NCI-H748 treated with DMSO at 0.1 percent for 48 hours (cell line): ENCODE data around the gene SLFN5.
A peak's percentile ranks its signal among the peaks of the same experiment; 100 is the strongest.
"Not testable (repeated sequence)": the region's sequence is repeated elsewhere in the genome, so short reads cannot be mapped to it uniquely, and the experiment has no call there.

Source experiments
- DNase-seq: peaks from one replicate; lab custom pipeline; 2025; lab: John Stamatoyannopoulos, UW

Gene SLFN5

DNA sequence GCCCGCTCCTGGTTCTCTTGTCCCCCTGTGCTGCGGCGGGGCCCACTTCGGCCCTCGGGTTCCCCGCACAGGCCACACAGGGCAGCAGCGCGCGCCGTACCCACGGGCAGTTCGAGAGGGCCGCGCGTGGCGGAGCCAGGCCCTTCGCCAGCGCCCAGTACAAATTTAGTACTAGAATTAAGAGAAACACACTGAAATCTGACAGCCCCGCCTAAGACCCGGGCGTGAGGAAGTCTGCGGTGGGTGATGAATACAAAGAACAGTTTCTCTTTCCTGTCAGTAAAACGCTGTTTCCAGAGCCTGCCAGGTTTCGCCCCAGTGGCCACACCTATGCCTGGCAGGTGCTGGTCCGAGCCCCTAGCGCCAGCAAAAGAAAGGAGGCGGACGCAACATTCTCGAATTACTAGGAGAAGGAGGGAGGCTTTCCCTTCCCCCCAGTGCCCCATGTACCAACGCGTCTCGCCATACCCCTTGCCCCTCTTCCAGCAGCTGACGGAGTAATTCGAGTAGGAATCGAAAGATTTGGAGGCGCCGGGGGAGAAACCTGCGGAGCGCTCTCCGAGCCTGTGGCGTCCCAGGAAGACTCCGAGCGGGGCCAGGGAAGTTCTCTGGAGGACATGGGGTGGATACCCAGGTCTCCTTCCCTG lies 591 bp upstream of the SLFN5 start:
- peak; percentile 63 for DNase-seq

DNA sequence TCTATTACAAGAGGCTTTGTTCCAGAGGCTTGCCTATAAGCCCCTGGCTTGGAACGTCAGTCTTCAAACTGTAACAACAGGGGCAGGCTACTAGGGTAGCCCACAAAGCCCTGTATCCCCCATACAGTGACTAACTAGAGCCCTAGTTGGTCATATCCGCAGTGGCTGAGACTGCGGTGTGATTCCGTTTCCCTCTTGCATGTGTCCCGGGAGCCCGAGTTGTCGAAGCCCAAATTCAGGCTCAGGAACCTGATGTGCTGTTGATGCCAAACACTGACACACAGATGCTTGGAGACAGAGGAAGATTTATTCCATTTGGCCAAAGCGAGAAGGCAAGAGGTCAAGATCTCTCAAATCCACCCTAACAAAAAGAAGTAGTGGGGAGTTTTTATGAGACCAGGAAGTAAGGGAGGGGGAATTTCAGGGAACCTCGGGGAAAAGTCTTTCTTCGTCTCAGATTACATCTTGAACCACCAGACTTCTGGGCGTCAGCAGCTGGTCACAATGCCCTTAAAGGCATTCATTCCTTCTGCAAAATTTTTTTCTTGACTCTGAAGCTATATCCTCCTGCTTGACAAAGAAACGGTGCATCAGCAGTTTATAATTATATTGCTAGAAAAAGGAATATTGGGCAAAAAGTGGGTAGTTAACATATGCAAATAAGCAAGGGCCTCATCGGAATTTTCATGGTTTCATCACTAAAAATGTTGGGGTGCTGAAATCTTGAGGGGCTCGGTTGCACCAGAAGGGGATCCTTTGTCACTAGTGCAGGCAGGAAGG lies 879 bp downstream of the SLFN5 start:
- no peak for DNase-seq

GRCh38 chr17:35244341-35245195 lies 1.7 kb downstream of the SLFN5 start:
- no peak for DNase-seq

- no peak for DNase-seq
Measured at GRCh38 chr17:35245196-35245486, 2.3 kb downstream of the SLFN5 start.

- no peak for DNase-seq
Measured at GRCh38 chr17:35252651-35253050, 9.8 kb downstream of the SLFN5 start.

DNA sequence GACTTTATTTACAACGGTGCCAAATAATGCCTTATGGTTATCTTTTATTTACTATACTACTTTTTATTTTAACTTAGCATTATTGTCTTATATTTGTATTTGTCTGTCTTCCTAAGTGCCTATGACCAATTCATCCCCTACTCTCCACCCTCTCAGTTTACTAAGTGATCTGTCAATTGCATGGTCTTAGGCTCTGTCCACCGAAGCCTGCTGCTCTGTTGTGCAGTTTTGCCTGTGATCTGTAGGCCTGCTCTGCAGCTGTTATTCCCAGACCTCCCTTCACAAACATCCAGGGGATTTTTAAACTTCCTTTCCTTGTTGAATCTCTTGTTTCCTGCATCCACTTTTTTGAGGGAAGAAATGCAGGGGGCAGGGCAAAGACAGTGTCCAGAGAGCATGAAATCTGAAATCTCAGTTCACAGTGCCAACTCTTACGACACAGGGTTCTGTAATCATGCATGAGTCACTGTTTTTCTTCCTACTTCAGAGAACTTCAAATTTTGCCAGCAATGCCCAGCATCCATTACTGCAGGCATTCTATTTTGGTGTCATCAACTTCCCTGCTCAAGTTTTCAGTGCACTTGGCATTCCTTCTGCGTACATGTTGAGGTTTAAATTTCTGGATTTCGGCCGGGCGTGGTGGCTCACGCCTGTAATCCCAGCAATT lies 11.4 kb downstream of the SLFN5 start:
- no peak for DNase-seq

GRCh38 chr17:35255316-35255715 lies 12.4 kb downstream of the SLFN5 start:
- DNase-seq, result no peak

- no peak for DNase-seq
Measured at GRCh38 chr17:35256629-35257028, 13.8 kb downstream of the SLFN5 start.

DNA sequence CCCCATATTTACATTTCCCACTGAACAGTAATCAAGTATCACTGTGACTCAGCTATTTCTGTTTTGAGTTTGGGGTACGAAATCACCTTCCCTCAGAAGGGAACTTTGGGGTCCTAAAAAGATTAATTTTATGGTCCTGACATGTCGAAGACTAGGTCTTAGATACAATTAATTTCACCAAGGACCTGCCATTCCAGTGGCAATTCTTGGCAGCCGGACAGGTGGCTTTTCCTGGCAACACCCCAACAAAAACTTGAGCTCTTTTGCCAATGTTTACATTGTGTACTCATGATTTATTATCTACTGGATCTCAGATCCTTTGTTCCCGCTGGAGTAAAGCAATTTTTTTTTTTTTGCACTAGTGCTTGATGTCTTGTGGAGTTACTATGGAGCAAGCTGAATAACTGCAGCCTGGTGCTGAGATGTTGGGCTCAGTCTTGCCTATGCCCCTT lies 14.4 kb downstream of the SLFN5 start:
- DNase-seq, result peak; percentile 61

GRCh38 chr17:35259001-35259400 lies 16.1 kb downstream of the SLFN5 start:
- no peak for DNase-seq

GRCh38 chr17:35265071-35265470 lies 22.2 kb downstream of the SLFN5 start:
- DNase-seq, result no peak

DNA sequence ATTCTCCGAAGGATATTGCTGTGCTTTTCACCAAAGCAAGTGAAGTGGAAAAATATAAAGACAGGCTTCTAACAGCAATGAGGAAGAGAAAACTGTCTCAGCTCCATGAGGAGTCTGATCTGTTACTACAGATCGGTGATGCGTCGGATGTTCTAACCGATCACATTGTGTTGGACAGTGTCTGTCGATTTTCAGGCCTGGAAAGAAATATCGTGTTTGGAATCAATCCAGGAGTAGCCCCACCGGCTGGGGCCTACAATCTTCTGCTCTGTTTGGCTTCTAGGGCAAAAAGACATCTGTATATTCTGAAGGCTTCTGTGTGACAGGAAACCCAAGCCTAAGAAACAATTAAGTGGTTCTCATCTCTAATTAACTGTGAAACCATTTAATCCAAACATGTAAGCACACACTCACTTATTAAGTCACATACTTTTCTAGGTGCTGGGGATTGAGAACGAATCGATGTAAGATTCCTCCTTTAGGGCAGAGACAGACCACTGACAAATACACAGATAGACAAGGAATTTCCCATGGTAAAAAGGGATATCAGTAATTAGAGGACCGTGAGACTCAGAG lies 22.8 kb downstream of the SLFN5 start:
- DNase-seq, result no peak

DNA sequence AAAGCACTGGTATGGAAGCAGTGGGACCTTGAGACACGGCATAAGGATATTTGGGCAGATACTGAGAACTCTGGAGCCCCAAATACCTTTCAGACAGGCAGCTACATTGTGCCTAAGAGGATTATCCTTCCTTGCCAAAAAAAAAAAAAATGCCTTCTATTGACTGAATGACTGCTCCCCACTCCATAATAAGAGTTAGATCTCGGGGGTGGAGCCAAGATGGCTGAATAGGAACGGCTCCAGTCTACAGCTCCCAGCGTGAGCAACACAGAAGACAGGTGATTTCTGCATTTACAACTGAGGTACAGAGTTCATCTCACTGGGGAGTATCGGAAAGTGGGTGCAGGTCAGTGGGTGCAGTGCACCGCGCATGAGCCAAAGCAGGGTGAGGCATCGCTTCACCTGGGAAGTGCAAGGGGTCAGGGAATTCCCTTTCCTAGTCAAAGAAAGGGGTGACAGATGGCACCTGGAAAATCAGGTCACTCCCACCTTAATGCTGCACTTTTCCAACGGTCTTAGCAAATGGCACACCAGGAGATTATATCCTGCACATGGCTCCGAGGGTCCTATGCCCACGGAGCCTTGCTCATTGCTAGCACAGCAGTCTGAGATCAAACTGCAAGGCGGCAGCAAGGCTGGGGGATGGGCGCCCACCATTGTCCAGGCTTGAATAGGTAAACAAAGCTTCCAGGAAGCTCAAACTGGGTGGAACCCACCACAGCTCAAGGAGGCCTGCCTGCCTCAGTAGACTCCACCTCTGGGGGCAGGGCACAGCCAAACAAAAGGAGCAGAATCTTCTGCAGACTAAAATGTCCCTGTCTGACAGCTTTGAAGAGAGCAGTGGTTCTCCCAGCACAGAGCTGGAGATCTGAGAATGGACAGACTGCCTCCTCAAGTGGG lies 31.5 kb downstream of the SLFN5 start:
- DNase-seq, result not testable (repeated sequence)

- DNase-seq, result not testable (repeated sequence)
Measured at GRCh38 chr17:35278454-35278853, 35.6 kb downstream of the SLFN5 start.

DNA sequence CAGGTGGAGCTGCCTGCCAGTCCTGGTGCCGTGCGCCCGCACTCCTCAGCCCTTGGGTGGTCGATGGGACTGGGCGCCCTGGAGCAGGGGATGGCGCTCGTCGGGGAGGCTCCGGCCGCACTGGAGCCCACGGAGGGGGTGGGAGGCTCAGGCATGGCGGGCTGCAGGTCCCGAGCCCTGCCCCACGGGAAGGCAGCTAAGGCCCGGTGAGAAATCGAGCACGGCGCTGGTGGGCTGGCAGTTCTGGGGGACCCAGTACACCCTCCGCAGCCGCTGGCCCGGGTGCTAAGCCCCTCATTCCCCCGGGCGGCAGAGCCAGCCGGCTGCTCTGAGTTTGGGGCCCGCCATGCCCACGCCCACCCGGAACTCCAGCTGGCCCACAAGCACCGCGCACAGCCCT lies 36.0 kb downstream of the SLFN5 start:
- DNase-seq, result not testable (repeated sequence)

DNA sequence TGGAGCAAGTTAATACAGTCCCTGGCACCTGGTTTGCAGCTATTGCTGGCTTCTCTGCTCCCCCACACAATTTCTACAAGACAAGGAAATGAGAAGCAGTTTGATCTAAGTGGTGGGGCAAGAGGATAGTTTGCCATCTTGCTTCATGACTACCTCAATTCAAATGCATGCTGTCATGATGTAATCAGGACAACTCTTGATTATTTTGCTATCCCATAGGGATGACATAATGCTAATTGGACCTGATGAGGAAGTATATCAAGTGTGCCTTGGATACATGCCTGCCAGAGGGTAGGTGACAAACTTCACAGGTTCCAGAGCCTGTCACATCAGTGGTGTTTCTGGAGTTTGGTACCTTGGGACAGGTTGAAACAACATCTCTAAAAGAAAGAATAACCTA lies 40.9 kb downstream of the SLFN5 start:
- DNase-seq, result no peak

GRCh38 chr17:35284955-35285354 lies 42.1 kb downstream of the SLFN5 start:
- no peak for DNase-seq

DNA sequence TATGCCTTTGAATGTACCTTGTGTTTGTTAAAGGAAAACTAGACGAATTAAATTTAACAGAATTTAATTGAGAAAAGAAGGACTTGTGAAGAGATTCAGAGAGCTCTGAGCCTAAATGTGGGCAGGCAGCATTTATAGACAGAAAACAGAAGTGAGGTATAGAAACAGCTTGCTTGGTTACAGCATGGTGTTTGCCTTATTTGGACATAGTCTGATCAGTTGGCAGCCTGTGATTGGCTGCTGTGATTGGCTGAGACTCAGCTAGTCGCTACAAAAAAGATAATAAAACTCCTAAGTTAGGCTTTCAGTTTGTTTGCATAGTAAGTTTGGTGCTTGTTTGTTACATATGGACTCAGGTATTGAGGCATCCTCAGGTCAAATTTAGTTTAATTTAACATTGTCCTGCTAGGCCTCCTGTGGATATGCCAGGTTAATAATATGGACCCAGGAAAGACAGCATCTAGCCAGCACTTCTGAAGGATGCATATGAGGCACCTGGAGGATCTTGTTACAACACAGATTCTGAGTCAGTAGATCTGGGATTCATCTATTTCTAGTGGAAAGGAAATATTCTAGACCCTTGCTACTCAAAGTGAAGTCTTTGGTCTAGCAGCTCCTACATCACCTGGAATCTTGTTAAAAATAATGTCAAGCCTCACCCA lies 43.4 kb downstream of the SLFN5 start:
- no peak for DNase-seq

DNA sequence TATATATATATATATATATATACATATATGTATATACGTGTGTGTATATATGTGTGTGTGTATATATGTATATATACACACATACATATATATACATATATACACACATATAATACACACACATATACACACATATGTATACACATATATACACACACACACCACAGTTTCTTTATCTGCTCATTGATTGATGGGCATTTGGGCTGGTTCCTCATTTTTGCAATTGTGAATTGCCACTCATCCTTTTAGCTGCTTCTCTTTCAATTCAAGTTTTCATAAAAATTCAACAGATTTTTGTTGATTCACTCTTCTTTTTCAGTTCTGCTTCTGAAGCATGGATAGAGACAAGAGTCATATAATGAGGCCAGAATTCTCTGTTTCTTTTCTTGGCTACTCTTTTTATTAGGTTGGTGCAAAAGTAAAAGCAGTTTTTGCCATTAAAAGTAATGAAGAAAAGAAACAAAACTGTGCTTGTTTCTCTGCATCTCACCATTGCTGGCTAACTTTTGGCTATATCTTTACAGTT lies 44.5 kb downstream of the SLFN5 start:
- DNase-seq, result no peak

- no peak for DNase-seq
Measured at GRCh38 chr17:35289222-35289621, 46.4 kb downstream of the SLFN5 start.
